ENCODE data around the gene KIAA1671.

DNA sequence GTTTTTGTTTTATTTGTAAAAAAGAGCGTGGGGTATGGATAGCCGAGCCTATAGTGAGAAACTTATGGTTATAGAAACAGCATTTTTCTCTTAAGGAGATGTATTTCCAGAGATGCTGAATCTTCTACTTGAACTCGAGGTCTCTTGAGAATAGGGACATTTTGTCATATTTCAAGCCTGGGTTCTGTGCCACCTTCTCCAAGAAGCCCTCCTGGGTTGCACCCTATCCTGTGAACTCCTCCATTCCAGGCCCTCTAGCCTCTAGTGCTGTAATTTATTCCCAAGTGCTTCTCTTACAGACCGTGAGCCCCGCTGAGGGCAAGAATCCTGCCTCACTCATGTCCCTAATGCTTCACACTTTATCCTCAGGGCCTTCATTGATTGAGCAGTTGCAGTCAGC is 108.6 kb downstream of the KIAA1671 start:
- TF ChIP-seq POLR2AphosphoS5 (IDR thresholded peaks at IDR 0.05), result no peak
- TF ChIP-seq CTCF (IDR thresholded peaks at IDR 0.05), result no peak
- no peak for TF ChIP-seq EP300 (IDR thresholded peaks at IDR 0.05)
